Measurements from ENCODE around the gene FLOT1.

Gene FLOT1

GRCh38 chr6:30700340-30700739 lies 42.1 kb downstream of the FLOT1 start:
- no peak for DNase-seq (ENCODE audit: low read depth)

DNA sequence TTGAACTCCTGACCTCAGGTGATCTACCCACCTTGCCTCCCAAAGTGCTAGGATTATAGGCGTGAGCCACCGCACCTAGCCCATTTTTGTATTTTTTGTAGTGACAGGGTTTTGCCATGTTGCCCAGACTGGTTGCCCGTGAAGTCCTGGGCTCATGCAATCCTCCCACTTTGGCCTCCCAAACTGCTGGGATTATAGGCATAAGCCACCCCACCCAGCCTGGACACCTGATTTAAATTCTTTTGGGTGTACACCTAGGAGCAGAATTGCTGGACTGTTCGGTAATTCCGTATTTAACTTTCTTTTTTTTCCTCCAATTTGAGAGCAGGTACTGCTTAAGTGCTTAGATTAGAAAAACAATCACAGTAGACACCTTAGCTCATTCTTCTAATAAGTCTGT lies 46.1 kb downstream of the FLOT1 start:
- no peak for DNase-seq (ENCODE audit: low read depth)

DNA sequence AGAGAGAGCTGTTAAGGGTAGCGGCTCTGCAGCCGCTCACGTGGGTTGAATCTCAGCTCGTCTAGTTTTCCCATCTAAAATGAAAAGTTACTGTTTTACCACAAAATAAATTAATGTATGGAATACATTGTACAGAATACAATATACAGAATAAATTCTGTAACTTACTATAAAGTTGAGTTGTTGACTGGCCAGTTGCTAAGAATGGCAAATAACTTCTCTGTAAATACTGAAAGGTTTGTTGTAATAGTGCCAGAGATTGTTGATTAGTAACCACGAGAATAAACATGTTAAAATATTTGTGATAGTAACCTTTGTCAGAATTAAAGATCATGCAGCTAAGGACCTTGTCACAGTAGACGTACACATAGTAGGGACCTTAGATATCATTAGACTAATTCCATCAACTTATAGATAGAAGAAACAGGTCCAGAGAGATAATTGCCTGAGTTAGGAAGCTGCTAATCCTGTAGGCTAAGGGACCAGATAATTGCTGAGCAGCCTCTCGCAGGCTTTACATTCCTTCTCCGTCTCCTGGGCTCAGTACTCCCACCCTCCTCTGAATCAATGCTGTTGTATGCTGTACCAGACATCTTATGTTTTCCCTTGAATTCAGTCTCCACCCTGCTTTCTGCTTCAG lies 51.2 kb downstream of the FLOT1 start:
- no peak for DNase-seq (ENCODE audit: low read depth)

DNA sequence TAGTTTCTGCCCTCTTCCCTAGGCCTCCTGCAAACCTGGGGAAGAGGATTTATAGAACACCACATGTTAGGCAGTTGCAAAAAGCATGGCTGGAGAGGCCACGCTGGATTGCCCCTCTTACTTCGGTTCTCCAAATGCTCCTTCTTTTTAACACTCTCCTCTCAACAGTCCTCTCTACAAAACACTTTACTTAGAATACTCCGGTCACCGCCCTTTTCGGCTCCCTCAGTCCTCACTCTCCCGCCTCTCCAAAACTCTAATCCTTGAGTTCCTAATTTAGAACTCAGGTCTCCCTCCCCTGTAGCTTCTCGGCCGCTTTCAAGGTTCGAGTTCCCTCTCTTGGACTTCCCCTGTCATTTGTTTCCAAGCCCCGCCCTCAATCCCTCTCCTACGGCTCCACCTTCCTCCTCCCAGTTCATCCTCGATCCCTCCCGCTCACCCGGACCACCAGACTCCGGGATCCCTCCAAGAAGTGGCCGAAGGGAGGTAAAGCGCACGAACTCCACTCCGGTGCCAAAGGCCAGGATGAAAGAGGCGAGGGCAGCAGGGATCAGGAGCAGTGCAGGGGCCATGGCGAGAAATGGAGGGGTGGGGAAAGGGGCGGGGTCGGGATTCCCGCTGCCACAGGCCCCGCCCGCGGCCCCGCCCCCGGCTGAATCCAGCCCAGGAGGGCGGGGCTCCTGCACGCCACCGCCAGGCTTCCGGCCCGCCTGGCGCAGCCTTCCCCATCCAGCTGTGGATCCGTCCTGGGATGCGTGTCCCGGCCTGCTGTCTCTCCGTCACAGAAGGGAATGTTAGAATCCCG lies 51.9 kb downstream of the FLOT1 start, which contains the start of gene NRM:
Gene NRM (minus strand): TSS at position 582 of the 805 bp plus-strand sequence. CDS start 10 bp downstream, at position 572.
- DNase-seq (ENCODE audit: low read depth) = peak; percentile 61

DNA sequence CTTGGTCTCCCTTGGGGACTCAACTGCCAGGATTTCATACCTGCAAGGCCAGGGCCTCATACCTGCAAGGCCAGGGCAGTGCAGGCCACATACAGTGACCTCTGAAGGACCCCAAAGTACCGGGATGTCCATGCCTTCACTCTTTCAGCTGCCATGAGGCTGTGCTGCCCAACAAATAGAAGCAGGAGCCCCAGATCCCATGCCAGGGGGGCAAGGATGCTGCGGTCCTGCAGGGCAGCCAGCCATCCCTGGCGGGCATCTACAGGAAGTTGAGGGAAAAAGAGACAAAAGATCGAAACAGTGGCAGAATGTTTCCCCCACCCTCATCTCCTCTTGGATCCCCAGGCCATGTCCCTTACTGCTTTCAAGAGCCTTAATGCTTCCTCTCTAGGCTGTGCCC lies 52.5 kb downstream of the FLOT1 start:
- DNase-seq (ENCODE audit: low read depth) = no peak

DNA sequence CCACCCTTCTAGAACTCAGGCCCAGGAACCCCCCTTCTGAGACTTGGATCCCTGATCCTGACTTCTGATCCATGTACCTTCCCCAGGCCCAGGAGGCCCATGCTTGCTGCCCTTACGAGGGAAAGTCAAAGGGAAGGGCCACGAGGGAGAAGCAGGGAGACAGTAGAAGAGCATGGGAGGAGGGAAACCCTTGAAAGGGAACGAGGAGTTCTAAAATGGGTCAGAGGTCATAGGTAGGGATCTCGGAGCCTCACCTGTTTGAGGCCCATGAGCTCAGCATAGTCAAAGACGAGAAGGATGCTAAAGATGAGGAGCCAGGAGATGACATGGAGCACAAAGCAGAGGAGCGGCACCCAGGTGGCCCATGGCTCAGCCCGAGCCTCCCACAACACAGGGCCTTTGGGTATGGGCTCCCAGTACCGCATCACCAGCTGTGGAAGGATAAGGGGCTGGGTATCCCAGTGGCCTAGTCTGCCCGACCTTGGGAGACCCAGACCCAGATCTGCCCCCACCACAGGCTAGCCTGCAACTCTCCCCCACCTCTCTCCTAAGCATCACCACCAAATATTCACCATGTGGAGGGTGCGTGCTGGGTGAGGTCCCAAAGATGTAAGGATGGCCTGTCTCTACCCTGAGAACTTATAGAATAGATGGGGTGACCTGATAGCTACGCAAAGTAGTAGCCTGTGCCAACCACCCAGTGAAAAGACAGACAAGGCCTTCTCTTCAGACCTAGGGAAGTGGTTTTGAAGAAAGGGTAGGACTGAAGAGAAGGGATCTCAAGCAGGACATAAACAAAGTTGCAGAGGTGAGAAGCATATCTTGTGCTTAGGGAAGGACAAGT lies 53.2 kb downstream of the FLOT1 start:
- no peak for DNase-seq (ENCODE audit: low read depth)

DNA sequence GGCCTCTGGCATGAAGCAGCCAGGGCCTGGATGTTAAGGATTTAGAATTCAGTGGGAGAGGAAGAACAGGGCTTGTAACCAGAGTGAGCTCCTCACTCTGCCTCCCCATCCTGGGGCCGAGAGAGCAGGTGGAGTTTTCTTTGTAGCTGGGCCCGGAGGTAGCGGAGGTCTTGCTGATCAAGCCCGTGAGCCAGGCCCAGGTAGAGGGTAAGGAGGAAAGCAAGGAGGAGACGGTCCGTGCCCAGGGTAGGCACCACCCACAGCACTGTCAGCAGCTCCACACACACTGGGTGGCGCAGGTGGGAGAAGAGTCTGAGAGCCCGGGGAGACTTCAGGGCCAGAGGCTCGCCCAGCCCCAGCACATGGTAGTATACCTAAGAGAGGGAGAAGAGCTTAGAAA lies 53.9 kb downstream of the FLOT1 start:
- no peak for DNase-seq (ENCODE audit: low read depth)

DNA sequence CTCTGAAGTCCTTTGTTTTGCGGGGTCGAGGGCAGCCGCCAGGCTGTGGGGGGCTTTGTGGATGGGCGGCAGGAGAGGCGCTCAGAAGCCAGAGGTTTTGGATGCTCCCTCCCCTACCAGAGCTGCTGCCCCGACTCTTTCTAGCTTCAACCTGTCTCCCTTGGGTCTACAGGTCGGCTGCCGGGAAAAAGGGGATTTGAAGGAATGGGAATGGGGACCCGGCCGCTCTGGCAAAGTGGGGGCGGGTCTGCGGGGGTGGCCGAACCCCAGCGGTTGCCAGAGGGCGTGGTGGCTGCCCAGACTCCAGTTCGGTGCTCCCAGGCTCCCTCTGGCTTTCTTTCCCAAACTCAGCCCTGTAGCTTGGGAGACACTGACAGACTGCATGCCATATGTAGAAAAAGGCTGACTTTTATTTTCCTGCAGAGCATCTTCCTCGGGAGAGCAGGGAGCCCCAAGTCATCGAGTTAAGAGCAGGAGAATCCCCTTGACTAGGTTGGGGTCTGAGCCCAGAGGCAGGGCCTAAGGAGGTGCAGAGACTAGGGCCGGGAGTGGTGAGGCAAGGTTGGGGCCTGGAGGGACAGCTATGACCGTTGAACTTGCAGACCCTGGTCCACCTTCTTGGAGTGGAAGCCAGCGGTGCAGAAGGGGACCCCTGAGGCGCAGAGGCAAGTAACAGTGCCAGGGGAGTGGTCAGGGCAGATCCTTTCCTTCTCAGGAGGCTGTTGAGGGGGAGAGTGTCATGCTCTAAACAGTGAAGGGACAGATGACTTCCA lies 54.6 kb downstream of the FLOT1 start:
- no peak for DNase-seq (ENCODE audit: low read depth)

GRCh38 chr6:30686908-30687658 lies 55.4 kb downstream of the FLOT1 start:
- DNase-seq (ENCODE audit: low read depth) = peak; percentile 98

GRCh38 chr6:30686009-30686907 lies 56.2 kb downstream of the FLOT1 start, which contains the start of gene PPP1R18:
Gene PPP1R18 (minus strand): TSS chr6:30686645. CDS start chr6:30686018, 627 bp downstream.
- no peak for DNase-seq (ENCODE audit: low read depth)

DNA sequence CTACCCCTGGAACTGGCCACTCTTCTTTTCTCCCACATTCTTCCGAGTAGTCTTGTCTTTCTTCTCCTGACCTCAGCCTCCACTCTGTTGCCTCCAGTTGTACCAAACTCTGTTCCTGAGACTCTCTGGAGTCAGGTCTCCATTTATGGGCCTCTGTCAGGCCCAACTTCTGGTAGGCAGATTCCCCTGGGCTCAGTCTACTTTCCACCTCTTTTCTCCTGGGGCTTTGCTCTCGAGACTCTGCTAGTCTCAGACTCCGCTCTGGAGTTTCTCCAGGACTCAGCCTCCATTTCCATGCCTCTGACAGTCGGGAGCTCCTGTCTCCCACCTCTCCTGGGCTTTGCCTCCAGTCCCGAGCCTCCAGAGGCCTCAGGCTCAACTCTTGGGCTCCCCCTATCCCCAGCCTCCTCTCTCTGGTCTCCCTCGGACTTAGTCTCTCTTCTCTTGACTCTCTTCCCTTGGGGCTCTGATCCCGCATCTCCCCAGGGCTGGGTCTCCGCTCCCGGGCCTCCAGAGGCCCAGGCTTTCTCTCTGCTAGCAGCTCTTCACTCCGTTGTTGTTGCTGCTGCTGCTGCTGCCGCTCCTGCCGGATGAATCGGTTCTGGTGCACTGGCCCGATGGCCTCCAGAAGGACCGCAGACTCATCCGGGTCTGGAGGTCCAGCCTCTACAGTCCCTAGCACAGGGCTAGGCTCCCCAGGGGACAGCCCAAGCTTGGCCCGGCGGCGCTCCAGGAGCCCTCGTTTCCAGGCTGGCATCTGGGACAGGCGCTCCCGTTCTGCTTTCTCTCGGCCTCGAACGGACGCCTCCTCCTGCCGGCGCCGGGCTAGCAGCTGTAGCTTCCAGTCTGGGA lies 57.1 kb downstream of the FLOT1 start:
- no peak for DNase-seq (ENCODE audit: low read depth)

GRCh38 chr6:30684386-30685156 lies 57.9 kb downstream of the FLOT1 start:
- no peak for DNase-seq (ENCODE audit: low read depth)

DNA sequence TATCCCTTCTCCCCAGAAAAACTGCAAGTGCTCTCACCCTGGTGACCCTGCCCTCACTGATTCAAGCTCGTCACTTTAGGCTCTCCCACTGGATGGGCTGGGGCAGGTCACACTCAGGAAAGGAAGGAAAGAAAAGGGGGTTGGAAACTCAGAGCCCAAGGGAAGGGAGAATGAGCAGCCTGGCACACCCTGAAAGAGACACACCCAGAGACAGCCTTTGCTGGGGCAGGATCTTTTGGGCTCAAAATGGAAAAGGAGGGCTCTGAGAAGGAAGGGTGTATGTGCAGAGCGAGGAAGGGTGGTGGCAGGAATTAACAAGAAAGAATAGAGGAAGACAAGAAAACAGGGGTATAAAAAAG lies 58.5 kb downstream of the FLOT1 start:
- DNase-seq (ENCODE audit: low read depth) = no peak

DNA sequence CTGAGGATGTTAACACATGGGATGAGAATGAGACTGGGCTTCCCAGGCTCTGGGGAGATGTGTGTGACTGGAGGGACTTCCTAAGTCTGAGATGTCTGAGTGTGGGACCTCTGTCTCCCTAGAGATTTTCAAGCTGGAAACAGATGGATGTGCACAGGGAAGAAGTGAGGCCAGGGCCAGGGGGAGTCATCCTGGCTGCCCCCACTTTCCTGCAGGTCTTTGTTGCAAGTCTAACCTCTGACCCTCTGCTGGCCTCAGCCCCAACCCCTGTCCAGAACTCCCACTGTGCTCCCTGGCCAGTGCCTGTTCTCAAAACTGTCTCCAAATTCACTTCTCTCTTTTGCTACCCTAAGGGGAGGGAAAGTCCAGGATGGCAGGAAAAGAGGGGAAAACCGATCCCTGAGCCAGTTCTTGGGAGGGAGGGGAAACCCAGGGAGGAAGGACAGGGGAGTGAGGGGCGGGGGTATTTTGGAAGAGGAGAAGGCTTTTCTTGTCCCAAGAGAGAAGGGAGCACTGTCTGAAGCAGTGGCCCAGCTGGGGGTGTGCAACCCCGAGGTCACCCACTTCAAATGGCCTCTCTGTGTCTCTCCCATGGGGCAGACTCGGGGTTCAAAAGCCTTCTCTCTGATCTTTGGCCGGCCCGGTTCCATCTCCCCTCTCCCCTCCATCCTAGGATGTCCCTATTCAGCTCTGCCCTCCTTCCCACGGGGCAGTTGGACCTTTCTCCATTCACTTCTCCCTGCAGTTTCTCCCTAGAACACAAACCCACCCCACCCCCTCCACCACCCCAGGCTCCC lies 59.1 kb downstream of the FLOT1 start:
- no peak for DNase-seq (ENCODE audit: low read depth)

- no peak for DNase-seq (ENCODE audit: low read depth)
These were observed 60.1 kb downstream of the FLOT1 start for GRCh38 chr6:30682143-30683117.

DNA sequence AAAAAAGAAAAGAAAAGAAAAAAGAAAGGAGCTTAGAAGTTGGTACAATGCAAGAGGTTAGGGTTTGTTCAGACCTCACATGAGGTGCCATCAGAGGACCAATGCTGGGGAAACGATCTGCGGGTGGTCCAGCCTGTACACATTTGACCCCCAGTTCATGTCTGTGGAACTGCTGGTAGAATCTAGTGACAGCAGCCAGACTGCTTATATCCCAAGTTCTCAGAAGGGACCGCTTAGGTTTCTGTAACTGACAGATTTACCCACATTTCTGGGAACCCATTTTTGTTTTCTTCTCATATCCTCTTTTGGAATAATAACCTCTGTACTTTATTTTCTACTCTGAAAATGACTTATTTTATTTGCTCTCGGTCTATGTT lies 60.7 kb downstream of the FLOT1 start:
- DNase-seq (ENCODE audit: low read depth) = no peak
